ENCODE data around the gene WIPI1.

DNA sequence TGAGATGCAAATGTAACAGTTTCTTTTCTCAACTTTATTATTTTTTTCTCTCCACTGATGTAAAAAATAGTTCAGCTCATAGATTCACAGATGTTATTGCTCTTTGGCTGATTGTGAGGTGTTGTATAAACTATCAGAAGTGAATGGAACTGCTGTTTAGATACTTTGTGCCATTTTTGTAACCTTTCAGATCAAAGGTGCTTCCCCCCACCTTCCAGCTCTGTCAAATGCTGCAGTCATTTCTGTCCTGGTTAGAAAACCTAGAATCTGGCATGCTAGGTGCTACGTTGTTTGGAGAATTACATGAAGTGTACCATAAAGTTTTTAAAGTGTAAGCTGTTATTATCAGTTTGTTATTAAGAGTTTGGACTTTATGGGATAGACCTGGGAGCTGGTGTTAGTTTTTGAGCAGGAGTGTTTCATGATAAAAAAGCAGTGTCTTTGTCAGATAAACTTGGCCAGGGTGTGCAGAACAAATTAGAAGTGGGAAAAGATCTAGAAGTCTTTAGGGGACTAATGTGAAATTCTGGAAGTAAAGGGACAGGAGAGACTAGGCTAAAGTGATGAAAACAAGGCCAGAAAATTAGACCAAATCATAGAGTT is 1.8 kb upstream of the WIPI1 start:
- no peak for TF ChIP-seq EP300 (IDR thresholded peaks at IDR 0.05; ENCODE audit: low read depth)
- TF ChIP-seq, protein P1, sequence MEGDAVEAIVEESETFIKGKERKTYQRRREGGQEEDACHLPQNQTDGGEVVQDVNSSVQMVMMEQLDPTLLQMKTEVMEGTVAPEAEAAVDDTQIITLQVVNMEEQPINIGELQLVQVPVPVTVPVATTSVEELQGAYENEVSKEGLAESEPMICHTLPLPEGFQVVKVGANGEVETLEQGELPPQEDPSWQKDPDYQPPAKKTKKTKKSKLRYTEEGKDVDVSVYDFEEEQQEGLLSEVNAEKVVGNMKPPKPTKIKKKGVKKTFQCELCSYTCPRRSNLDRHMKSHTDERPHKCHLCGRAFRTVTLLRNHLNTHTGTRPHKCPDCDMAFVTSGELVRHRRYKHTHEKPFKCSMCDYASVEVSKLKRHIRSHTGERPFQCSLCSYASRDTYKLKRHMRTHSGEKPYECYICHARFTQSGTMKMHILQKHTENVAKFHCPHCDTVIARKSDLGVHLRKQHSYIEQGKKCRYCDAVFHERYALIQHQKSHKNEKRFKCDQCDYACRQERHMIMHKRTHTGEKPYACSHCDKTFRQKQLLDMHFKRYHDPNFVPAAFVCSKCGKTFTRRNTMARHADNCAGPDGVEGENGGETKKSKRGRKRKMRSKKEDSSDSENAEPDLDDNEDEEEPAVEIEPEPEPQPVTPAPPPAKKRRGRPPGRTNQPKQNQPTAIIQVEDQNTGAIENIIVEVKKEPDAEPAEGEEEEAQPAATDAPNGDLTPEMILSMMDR (IDR thresholded peaks at IDR 0.05) = no peak
- TF ChIP-seq POLR2AphosphoS5 (IDR thresholded peaks at IDR 0.05) = no peak
- no peak for TF ChIP-seq POLR2A (IDR thresholded peaks at IDR 0.05)
